ENCODE data around the gene FGD5.

FGD5 gene

DNA sequence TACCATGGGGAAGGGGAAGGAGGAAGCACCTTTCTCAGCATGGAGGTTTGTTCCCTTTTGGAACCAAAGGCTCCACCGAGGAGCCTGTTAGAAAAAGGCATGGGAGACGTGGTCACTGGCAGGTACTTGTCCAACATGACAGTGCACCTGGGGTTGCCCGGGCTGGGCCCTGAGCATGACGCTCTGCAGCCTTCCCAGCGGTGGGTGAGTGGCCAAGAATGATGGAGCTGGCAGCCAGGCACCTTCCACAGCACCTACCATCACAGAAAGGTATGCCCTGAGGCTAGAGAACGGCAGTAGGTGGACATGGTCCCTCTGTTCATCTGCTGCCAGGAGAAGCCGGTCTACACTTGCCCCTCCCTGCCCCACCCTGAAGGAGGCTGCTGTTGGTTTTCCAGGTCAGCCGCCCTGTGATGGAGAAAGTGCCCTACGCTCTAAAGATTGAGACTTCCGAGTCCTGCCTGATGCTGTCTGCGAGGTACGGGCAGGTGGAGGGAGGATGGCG is 99.6 kb downstream of the FGD5 start:
- no peak for DNase-seq (ENCODE audit: low spot score)
- ChIA-PET POLR2A (ENCODE audit: low non-redundant PET) (no interaction called here), CTCF (no interaction called here)
- no peak overlapping the region for H3K27ac ChIP-seq
- TF ChIP-seq, protein P1, sequence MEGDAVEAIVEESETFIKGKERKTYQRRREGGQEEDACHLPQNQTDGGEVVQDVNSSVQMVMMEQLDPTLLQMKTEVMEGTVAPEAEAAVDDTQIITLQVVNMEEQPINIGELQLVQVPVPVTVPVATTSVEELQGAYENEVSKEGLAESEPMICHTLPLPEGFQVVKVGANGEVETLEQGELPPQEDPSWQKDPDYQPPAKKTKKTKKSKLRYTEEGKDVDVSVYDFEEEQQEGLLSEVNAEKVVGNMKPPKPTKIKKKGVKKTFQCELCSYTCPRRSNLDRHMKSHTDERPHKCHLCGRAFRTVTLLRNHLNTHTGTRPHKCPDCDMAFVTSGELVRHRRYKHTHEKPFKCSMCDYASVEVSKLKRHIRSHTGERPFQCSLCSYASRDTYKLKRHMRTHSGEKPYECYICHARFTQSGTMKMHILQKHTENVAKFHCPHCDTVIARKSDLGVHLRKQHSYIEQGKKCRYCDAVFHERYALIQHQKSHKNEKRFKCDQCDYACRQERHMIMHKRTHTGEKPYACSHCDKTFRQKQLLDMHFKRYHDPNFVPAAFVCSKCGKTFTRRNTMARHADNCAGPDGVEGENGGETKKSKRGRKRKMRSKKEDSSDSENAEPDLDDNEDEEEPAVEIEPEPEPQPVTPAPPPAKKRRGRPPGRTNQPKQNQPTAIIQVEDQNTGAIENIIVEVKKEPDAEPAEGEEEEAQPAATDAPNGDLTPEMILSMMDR (conservative IDR thresholded peaks at IDR 0.05; ENCODE audit: low read depth) = no peak

DNA sequence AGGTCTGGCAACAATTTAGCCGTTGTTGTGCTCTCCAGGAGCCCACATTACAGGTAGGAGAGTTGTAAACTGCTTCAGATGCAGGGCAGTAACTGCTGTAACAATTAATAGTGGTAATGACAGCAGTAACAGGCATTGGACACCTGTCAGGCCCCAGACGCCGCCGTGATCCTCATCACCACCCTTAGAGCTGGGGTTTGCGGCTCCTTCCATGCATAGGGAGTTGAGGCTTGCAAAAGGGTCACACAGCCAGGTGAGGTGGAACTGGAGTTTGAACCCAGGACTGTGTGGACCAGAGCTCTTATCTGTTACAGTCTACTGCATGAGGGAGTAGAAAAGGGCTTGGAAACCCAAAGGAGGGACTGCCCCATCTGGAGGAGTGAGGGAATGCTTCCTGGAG is 101.8 kb downstream of the FGD5 start:
- ChIA-PET CTCF (interaction anchor here (0.7 to 1.1 kb wide), 3 partner anchors 119 to 1197 kb away, joined by 3 to 6 read pairs (median 3); no protein-coding TSS in a partner anchor), POLR2A (ENCODE audit: low non-redundant PET) (no interaction called here)
- DNase-seq (ENCODE audit: low spot score) = no peak
- TF ChIP-seq, protein P1 (conservative IDR thresholded peaks at IDR 0.05; ENCODE audit: low read depth) = no peak
- no peak overlapping the region for H3K27ac ChIP-seq

DNA sequence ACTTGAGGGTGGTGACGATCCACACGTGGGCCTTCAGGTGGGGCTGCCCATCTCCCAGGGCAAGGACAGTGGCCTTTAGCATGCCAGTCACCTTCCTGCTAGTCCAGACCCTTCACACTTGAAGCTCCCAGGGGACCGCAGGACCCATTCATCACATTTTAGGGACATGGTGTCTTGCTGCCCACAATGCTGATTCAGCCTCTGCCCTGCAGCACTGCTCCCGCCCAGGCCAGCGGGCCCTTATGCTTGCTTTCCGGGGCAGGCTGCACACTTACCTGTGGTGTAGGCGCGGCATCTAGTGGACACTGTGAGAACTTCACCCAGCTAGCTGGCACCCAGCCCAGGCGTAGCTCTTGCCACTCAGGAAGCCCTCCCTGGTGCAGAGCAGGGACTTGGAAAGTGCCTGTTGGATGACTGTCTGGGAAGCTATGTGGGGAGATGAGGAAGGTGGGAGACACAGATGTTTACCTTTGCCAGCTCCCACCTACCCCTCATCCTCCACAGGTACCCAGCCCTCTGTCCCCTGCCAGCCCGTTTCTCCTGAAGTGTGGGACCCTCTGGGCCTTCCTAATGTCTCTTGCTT is 102.4 kb downstream of the FGD5 start:
- ChIA-PET POLR2A (ENCODE audit: low non-redundant PET) (interaction anchor here (0.6 kb wide), 1 partner anchor 310 kb away, joined by 3 read pairs; no protein-coding TSS in a partner anchor), CTCF (interaction anchor here (0.5 to 1.5 kb wide), 6 partner anchors 119 to 1197 kb away, joined by 3 to 6 read pairs (median 3); no protein-coding TSS in a partner anchor)
- no peak overlapping the region for H3K27ac ChIP-seq
- TF ChIP-seq, protein P1 (conservative IDR thresholded peaks at IDR 0.05; ENCODE audit: low read depth) = peak; percentile 92
- peak; percentile 66 for DNase-seq (ENCODE audit: low spot score)

DNA sequence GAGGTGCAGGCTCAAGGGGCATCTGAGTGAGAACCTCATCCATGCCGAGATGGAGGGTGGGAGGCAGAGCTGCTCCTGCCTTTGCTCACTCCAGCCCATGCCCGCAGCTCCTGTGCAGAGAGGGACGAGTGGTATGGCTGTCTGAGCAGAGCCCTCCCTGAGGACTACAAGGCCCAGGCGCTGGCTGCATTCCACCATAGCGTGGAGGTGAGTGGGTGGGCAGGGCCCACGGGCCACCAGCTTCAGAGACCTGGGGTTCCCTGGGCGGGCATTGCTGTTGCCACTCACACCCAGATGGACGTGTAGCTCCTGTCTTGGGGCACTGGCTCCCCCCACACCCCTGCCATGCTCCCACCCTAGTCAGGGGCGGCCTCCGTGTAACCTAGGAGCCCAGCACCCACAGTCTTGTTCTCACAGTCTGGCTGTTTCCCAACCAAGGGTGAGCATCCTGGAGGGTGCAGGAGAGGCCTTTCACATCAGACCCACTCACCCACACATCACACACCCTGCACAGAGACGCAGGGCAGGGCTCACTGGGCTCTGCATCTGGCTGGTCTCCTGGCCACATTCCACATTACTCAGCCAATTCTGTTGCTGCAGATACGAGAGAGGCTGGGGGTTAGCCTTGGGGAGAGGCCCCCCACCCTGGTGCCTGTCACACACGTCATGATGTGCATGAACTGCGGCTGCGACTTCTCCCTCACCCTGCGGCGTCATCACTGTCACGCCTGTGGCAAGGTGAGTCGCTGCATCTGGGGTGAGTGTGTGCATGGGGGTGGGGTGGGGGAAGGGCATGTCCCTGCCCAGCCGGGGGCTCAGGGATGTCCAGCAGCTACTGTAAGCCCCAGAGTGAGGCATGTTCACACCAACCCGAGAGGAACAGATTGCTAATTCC is 103.3 kb downstream of the FGD5 start:
- CTCF ChIA-PET = interaction anchor here (0.5 to 1.5 kb wide), 4 partner anchors 248 to 1189 kb away, joined by 3 to 6 read pairs (median 3); no protein-coding TSS in a partner anchor

DNA sequence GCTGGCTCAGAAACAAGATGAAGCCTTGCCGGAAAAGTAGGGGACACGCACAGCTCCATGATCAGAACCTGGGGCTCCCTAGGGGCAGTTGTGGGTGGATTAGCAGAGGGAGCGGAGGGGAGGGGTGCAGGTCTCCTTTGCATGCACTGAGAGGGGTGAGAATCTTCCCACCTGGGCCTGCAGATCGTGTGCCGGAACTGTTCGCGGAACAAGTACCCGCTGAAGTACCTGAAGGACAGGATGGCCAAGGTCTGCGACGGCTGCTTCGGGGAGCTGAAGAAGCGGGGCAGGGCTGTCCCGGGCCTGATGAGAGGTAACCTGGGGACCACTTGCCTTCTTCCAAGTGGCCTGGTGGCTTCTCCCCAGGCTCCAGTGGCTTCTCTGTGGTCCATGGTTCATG is 104.1 kb downstream of the FGD5 start:
- no peak overlapping the region for H3K27ac ChIP-seq
- TF ChIP-seq, protein P1 (conservative IDR thresholded peaks at IDR 0.05; ENCODE audit: low read depth) = no peak
- POLR2A ChIA-PET (ENCODE audit: low non-redundant PET) = no interaction called here
- CTCF ChIA-PET = interaction anchor here (0.5 to 0.7 kb wide), 2 partner anchors 186 to 1188 kb away, joined by 3 to 4 read pairs; no protein-coding TSS in a partner anchor
- DNase-seq (ENCODE audit: low spot score) = no peak

More for the DNA sequence above, 103.3 kb downstream of the FGD5 start:
- TF ChIP-seq, protein P1 (conservative IDR thresholded peaks at IDR 0.05; ENCODE audit: low read depth) = no peak
- no peak overlapping the region for H3K27ac ChIP-seq
- no peak for DNase-seq (ENCODE audit: low spot score)
- POLR2A ChIA-PET (ENCODE audit: low non-redundant PET) = interaction anchor here (0.6 kb wide), 1 partner anchor 311 kb away, joined by 3 read pairs; no protein-coding TSS in a partner anchor

DNA sequence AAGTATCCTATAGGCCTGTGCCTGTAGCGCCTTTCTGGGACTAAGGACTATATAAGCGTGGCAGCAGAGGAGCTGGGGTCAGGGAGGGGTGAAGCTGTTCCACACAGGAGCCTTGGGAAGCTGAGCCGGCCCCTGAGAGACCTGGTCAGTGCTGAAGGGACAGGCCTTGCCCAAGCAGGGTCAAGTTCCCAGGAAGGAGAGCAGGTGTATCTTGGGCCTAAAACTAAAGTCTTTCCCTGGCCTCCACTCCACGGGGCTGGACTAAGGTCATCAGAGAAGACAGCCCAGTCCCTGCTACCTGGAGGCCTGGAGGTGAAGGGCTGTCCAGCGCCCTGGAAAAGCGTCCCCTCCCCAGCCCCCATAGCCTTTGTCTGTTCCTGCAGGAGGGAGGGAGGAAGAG is 104.7 kb downstream of the FGD5 start:
- DNase-seq (ENCODE audit: low spot score) = no peak
- TF ChIP-seq, protein P1 (conservative IDR thresholded peaks at IDR 0.05; ENCODE audit: low read depth) = no peak
- CTCF ChIA-PET = interaction anchor here (0.5 to 0.6 kb wide), 2 partner anchors 32 to 185 kb away, joined by 3 to 4 read pairs; no protein-coding TSS in a partner anchor
- H3K27ac ChIP-seq = no peak overlapping the region
- POLR2A ChIA-PET (ENCODE audit: low non-redundant PET) = interaction anchor here (0.5 kb wide), 1 partner anchor 248 kb away, joined by 6 read pairs; no protein-coding TSS in a partner anchor

Measured in RWPE1 (cell line).